ENCODE measurements around the gene TP53I3. TPM values are rescaled to one million over a fixed set of nuclear protein-coding genes. Genes with fewer than 3 reads are reported as not detected.

Gene TP53I3
- total RNA-seq, 1 experiment from 2014 or later, result 48.1 TPM

DNA sequence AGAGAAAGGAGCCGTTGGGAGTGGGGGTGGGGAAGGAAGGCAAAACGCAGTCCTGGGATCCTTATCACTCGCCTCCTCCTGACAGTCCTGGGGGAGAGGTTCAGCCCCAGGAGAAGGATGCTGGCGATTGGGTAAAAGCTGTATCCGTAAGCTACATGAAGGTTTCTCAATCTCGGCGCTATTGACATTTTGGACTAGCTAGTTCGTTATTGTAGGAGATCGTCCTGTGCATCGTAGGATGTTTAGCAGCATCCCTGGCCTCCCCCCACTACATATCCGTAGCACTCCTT lies 511 bp upstream of the TP53I3 start:
- H3K9ac ChIP-seq (ENCODE audit: extremely low read depth, insufficient read length, low read length), result peak overlapping the region; percentile 87
- no peak overlapping the region for H3T11ph ChIP-seq (ENCODE audit: low read length)
- peak overlapping the region; percentile 89 for H3K14ac ChIP-seq (ENCODE audit: insufficient read depth, low read length)
- no peaks in the 10 kb centered on the region for H3K79me2 ChIP-seq (ENCODE audit: insufficient read depth, low read length)
- H2BK15ac ChIP-seq (ENCODE audit: low read depth, low read length), result no peak overlapping the region
- no peak overlapping the region for H2BK120ac ChIP-seq (ENCODE audit: low read depth, low read length, poor library complexity, severe bottlenecking)
- H3K27ac ChIP-seq (ENCODE audit: insufficient read length, low read depth, low read length), result no peak overlapping the region
- no peak overlapping the region for H2AK5ac ChIP-seq (ENCODE audit: insufficient read length, low read length)
- peak overlapping the region; percentile 94 for H2AFZ ChIP-seq (ENCODE audit: low read length)
- no peak overlapping the region for H2BK20ac ChIP-seq (ENCODE audit: low read depth, low read length, poor library complexity, severe bottlenecking)
- no peak overlapping the region for H4K8ac ChIP-seq (replicated peaks; ENCODE audit: insufficient read length, low read depth, low read length)
- DNase-seq, result peak; percentile 52
- no CpG with 5 or more reads among the region's 11 CpGs for WGBS (ENCODE audit: extremely low coverage, insufficient read length, low lambda C conversion rate)
- H4K91ac ChIP-seq (ENCODE audit: insufficient read length, low read depth, low read length), result no peak overlapping the region
- H3K23me2 ChIP-seq (ENCODE audit: insufficient read length, low read depth, low read length, poor library complexity, severe bottlenecking), result peaks cover 15% of the 10 kb centered on the region
- H3K9me3 ChIP-seq (ENCODE audit: control insufficient read depth, low read depth, low read length), result no peaks in the 10 kb centered on the region
- no peak overlapping the region for H3K4ac ChIP-seq (ENCODE audit: low read depth, low read length)
- no peak overlapping the region for H4K5ac ChIP-seq (ENCODE audit: insufficient read length, low read depth, low read length)
- no peak overlapping the region for H2BK12ac ChIP-seq (ENCODE audit: insufficient read length, low read depth, low read length)
- no peaks in the 10 kb centered on the region for H3K27me3 ChIP-seq (ENCODE audit: insufficient read depth, low read length)
- H3K56ac ChIP-seq (ENCODE audit: insufficient read length, low read depth, low read length), result no peak overlapping the region
- TF ChIP-seq CTCF (conservative IDR thresholded peaks at IDR 0.05), result no peak
- H3K4me1 ChIP-seq (ENCODE audit: insufficient read depth, low read length), result peaks cover 2% of the 10 kb centered on the region; the same call in 1 of the 2 replicates
- no peak overlapping the region for H3K18ac ChIP-seq (ENCODE audit: insufficient read length, low read depth, low read length)
- H3K4me1 Mint-ChIP-seq, result peaks cover 14 to 19% of the 10 kb centered on the region in 2 experiments
- H3K27me3 Mint-ChIP-seq (ENCODE audit: low read depth), result no peaks in the 10 kb centered on the region
- peaks cover 12 to 26% (median 25%) of the 10 kb centered on the region in 3 experiments for H3K36me3 Mint-ChIP-seq (ENCODE audit: insufficient read depth in 1 of 3, low read depth in 3 of 3)
- peaks cover 2% of the 10 kb centered on the region for H4K20me1 ChIP-seq (ENCODE audit: control insufficient read depth, insufficient read depth, insufficient read length)
- H3K27ac Mint-ChIP-seq, result peak overlapping the region; percentile 50 to 96 (median 96); a peak in 3 of 7 replicates
- H3K9me3 Mint-ChIP-seq, result no peaks in the 10 kb centered on the region
- no peak overlapping the region for H2BK5ac ChIP-seq (ENCODE audit: insufficient read length, low read length)
- no peak overlapping the region for H3K23ac ChIP-seq (ENCODE audit: insufficient read length, low read depth, low read length)
- peak overlapping the region; percentile 85 to 93 for H3K4me3 Mint-ChIP-seq
- no peaks in the 10 kb centered on the region for H3K79me1 ChIP-seq (ENCODE audit: insufficient read depth, low read depth, low read length, poor library complexity, severe bottlenecking)
- peak overlapping the region; percentile 96 for H3K4me2 ChIP-seq (ENCODE audit: insufficient read depth, insufficient read length, low read length)

Measured in H9 (cell line).